GM19467 (cell line): ENCODE measurements around the gene CNDP2.

Experiments
- ATAC-seq: cut with Tn5 transposase; IDR thresholded peaks from one replicate; pipeline ENCODE4 v1.9.1; 2021; ENCODE audit warnings: mild to moderate bottlenecking, moderate library complexity; ENCODE audit not compliant: unreplicated experiment

CNDP2 gene

GRCh38 chr18:74472312-74472711 is 23.9 kb upstream of the CNDP2 start:
- no peak for ATAC-seq

- no peak for ATAC-seq
Observed at GRCh38 chr18:74473976-74474640, 22.1 kb upstream of the CNDP2 start.

GRCh38 chr18:74476140-74476539 is 20.0 kb upstream of the CNDP2 start:
- ATAC-seq, result no peak

GRCh38 chr18:74477771-74478170 is 18.4 kb upstream of the CNDP2 start:
- ATAC-seq, result no peak

GRCh38 chr18:74478316-74478715 is 17.8 kb upstream of the CNDP2 start:
- ATAC-seq, result no peak

- no peak for ATAC-seq
Observed at GRCh38 chr18:74478880-74479279, 17.3 kb upstream of the CNDP2 start.

- ATAC-seq, result no peak
Observed at GRCh38 chr18:74479486-74480148, 16.5 kb upstream of the CNDP2 start.

- ATAC-seq, result no peak
Observed at GRCh38 chr18:74480149-74480651, 16.0 kb upstream of the CNDP2 start.

GRCh38 chr18:74482697-74483096 is 13.5 kb upstream of the CNDP2 start:
- no peak for ATAC-seq

GRCh38 chr18:74486119-74486849 is 9.9 kb upstream of the CNDP2 start:
- ATAC-seq, result no peak

- no peak for ATAC-seq
Observed at GRCh38 chr18:74488354-74488753, 7.8 kb upstream of the CNDP2 start.

GRCh38 chr18:74488864-74489263 is 7.3 kb upstream of the CNDP2 start:
- no peak for ATAC-seq

GRCh38 chr18:74489676-74490075 is 6.5 kb upstream of the CNDP2 start:
- ATAC-seq, result no peak

GRCh38 chr18:74492259-74492658 is 3.9 kb upstream of the CNDP2 start:
- ATAC-seq, result no peak

GRCh38 chr18:74493689-74494088 is 2.5 kb upstream of the CNDP2 start:
- no peak for ATAC-seq

- ATAC-seq, result no peak
Observed at GRCh38 chr18:74494514-74494913, 1.6 kb upstream of the CNDP2 start.

- ATAC-seq, result peak; percentile 17
Observed at GRCh38 chr18:74496508-74497323, 553 bp downstream of the CNDP2 start.

GRCh38 chr18:74497324-74497676 is 1.1 kb downstream of the CNDP2 start:
- ATAC-seq, result no peak

GRCh38 chr18:74497778-74498177 is 1.6 kb downstream of the CNDP2 start:
- ATAC-seq, result no peak

- peak; percentile 32 for ATAC-seq
Observed at GRCh38 chr18:74498712-74499627, 2.8 kb downstream of the CNDP2 start.
